Esophagus squamous epithelium (tissue), 4 donors: ENCODE measurements around the gene KIAA1217.

ENCODE experiments used
- POLR2A ChIP-seq, 4 donors: fragments of 450-650 bp; IDR thresholded peaks; one replicate each; pipeline ENCODE4 v1.6.1; 2017; ENCODE audit warnings: antibody characterized with exemption in 4 of 4, mild to moderate bottlenecking in 4 of 4, moderate library complexity in 3 of 4
- TF ChIP-seq, protein P1 (sequence below), 6 experiments: fragments of 450-650 bp in 4 of 6; fragments of 200-600 bp in 2 of 6; sonication (generic) in 2 of 6; IDR thresholded peaks; one replicate each; pipeline ENCODE4 v1.5.1; 2016 to 2019; ENCODE audit warnings: antibody characterized with exemption in 6 of 6, mild to moderate bottlenecking in 4 of 6, moderate library complexity in 4 of 6

GRCh38 chr10:24465891-24466818 is 257.2 kb downstream of the KIAA1217 start:
- TF ChIP-seq, protein P1, sequence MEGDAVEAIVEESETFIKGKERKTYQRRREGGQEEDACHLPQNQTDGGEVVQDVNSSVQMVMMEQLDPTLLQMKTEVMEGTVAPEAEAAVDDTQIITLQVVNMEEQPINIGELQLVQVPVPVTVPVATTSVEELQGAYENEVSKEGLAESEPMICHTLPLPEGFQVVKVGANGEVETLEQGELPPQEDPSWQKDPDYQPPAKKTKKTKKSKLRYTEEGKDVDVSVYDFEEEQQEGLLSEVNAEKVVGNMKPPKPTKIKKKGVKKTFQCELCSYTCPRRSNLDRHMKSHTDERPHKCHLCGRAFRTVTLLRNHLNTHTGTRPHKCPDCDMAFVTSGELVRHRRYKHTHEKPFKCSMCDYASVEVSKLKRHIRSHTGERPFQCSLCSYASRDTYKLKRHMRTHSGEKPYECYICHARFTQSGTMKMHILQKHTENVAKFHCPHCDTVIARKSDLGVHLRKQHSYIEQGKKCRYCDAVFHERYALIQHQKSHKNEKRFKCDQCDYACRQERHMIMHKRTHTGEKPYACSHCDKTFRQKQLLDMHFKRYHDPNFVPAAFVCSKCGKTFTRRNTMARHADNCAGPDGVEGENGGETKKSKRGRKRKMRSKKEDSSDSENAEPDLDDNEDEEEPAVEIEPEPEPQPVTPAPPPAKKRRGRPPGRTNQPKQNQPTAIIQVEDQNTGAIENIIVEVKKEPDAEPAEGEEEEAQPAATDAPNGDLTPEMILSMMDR (IDR thresholded peaks at IDR 0.05), result no peak
- TF ChIP-seq POLR2A (IDR thresholded peaks at IDR 0.05), result peak in 2 of 4 donors; percentile 46 to 56
